Lower lobe of right lung (tissue), 2 donors: ENCODE data around the gene ZNF415. TPM values are rescaled to one million over a fixed set of nuclear protein-coding genes. Genes with fewer than 3 reads are reported as not detected.

ENCODE experiments used
- ATAC-seq, 2 donors: fragments of 200-7000 bp; cut with Tn5 transposase; one replicate each; pipeline ENCODE4 v1.9.1; 2020 to 2022; ENCODE audit warnings: mild to moderate bottlenecking in 2 of 2, moderate library complexity in 2 of 2
- DNase-seq: peaks from one replicate; pipeline ENCODE4 v3.0.0-alpha.2; 2020
- H3K27ac ChIP-seq: fragments of 200-600 bp; one replicate; pipeline ENCODE4 v1.8.0; 2022
- H3K27me3 ChIP-seq: fragments of 200-600 bp; one replicate; pipeline ENCODE4 v1.8.0; 2022; ENCODE audit warnings: low read depth
- H3K36me3 ChIP-seq: fragments of 200-600 bp; one replicate; pipeline ENCODE4 v1.8.0; 2022; ENCODE audit warnings: mild to moderate bottlenecking
- H3K4me1 ChIP-seq: fragments of 200-600 bp; one replicate; pipeline ENCODE4 v1.8.0; 2022
- H3K4me3 ChIP-seq: fragments of 200-600 bp; one replicate; pipeline ENCODE4 v1.8.0; 2022; ENCODE audit warnings: mild to moderate bottlenecking
- H3K9me3 ChIP-seq: fragments of 200-600 bp; one replicate; pipeline ENCODE4 v1.8.0; 2022
- intact Hi-C: fragments of 100-400 bp; cut with DNase I; formaldehyde crosslinking; loops from one replicate; pipeline ENCODE4 v1.11.0; 2022
- total RNA-seq: library from RNA; stranded (reverse); fragmentation: NEBNext Ultra II Directional; extraction: Animal tissue kit (Norgen Biotek cat#: 25700); gene quantifications from one replicate; pipeline ENCODE4 v1.2.1, GENCODE V29; 2021
- TF ChIP-seq, protein P1 (sequence below): fragments of 200-600 bp; IDR thresholded peaks from one replicate; pipeline ENCODE4 v1.8.0; 2022; ENCODE audit warnings: antibody characterized with exemption, mild to moderate bottlenecking
- donor health status: DM: no; HTN: yes; CAD: no; lungs with severe emphysema.

ZNF415 gene
- total RNA-seq, 1 donor from 2014 or later: 4.0 TPM

DNA sequence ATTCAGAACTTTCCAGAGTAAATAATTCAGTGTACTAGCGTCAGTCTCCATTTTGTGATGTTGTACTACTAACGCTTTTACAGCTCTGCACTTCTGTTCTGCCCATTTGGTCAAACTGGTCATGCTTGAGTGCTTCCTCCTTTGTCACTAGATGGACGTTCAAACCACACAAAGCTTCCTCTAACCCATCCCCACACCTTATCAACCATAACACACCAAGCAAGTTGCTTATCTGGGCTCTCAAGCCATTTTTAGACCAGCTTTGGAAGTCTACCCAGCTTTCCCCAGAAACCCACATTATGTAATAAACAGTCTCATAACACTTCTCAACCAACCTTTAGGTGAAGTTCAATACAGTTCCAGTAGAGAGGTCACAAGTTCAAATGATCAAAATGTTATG is 28.4 kb upstream of the ZNF415 start:
- ATAC-seq (no peak), DNase-seq (no peak)
- intact Hi-C loops: no loop called here
- Histone ChIP-seq H3K4me3 (no peak overlapping the region), H3K9me3 (peaks cover 48% of the 10 kb centered on the region), H3K4me1 (peaks cover 15% of the 10 kb centered on the region), H3K36me3 (peaks cover 5% of the 10 kb centered on the region), H3K27me3 (no peaks in the 10 kb centered on the region), H3K27ac (no peak overlapping the region)
- TF ChIP-seq, protein P1, sequence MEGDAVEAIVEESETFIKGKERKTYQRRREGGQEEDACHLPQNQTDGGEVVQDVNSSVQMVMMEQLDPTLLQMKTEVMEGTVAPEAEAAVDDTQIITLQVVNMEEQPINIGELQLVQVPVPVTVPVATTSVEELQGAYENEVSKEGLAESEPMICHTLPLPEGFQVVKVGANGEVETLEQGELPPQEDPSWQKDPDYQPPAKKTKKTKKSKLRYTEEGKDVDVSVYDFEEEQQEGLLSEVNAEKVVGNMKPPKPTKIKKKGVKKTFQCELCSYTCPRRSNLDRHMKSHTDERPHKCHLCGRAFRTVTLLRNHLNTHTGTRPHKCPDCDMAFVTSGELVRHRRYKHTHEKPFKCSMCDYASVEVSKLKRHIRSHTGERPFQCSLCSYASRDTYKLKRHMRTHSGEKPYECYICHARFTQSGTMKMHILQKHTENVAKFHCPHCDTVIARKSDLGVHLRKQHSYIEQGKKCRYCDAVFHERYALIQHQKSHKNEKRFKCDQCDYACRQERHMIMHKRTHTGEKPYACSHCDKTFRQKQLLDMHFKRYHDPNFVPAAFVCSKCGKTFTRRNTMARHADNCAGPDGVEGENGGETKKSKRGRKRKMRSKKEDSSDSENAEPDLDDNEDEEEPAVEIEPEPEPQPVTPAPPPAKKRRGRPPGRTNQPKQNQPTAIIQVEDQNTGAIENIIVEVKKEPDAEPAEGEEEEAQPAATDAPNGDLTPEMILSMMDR: no peak

DNA sequence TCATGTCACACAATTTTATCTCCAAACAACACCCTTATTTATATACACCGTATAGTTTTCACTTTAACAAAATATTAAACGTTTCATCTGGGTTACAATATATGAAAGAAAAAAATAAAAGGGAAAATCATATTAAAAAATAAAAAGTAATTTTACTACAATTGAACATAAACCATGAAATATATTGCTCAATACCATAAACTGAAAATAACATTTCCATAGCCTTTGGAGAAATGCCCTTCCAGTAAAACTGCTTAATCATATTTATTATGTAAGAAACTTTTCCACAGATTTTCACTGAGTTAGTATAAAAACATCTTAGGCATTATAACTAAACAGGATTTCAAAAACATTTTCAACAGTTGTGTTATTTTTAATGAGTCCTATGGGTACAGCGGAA is 27.6 kb upstream of the ZNF415 start:
- Histone ChIP-seq H3K27me3 (no peaks in the 10 kb centered on the region), H3K27ac (no peak overlapping the region), H3K9me3 (peaks cover 40% of the 10 kb centered on the region), H3K4me1 (peaks cover 15% of the 10 kb centered on the region), H3K36me3 (peaks cover 3% of the 10 kb centered on the region), H3K4me3 (no peak overlapping the region)
- intact Hi-C loops: no loop called here
- no peak for ATAC-seq
- DNase-seq: no peak
- TF ChIP-seq, protein P1: no peak

DNA sequence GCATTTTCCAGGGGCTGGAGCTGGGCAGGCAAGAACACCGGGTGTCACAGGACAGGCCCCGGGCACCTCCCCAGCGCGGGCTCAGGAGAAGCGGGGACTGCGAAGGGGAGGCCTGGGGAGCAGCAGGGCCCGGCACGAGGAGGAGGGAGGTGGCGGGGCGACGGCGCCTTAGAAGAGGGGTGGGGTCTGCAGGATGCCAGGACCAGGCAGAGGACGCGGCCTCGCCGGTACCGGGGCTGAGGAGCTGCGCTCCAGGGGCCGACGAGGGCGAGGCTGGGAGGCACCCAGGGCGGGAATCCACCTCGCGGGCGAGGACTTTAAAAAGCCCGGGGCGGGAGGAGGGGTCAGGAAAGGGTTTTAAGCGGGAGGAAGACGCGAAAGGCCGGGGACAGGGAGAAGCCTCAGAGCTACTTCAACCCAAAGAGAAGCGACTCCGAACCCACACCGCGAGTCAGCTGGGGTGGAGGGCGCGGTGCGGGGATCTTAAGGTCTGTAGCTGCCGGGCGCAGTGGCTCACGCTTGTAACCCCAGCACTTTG is 25.5 kb upstream of the ZNF415 start:
- Histone ChIP-seq H3K27ac (peak overlapping the region; percentile 76), H3K4me3 (peak overlapping the region; percentile 74), H3K9me3 (peaks cover 26% of the 10 kb centered on the region), H3K27me3 (no peaks in the 10 kb centered on the region), H3K4me1 (peaks cover 15% of the 10 kb centered on the region), H3K36me3 (peaks cover 5% of the 10 kb centered on the region)
- DNase-seq: peak; percentile 56
- intact Hi-C loops: no loop called here
- ATAC-seq: peak; percentile 60 to 79
- TF ChIP-seq, protein P1: no peak

DNA sequence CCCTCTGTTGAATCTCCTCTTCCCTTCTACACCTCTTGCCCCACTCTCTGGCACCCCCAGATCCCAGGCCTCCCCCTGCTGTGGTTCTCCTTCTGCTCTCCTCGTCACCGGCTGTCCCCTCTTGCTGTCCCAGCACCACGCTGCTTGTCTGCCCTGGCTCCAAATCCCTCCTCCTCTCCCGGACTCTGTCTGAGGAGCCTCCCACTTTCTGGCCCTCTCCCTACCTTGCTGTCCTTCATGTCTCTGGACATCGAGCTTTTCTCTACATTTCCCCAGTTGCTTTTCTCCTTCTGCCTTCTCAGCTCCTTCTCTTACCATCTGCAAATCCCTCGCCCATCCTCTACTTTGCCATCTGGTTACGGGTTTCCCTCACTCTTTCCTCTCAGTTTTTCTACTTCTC is 24.9 kb upstream of the ZNF415 start:
- intact Hi-C loops: no loop called here
- DNase-seq (no peak), ATAC-seq (peak; percentile 15 to 25)
- H3K9me3 ChIP-seq: peaks cover 25% of the 10 kb centered on the region
- peak overlapping the region; percentile 74 for H3K4me3 ChIP-seq
- peaks cover 10% of the 10 kb centered on the region for H3K36me3 ChIP-seq
- TF ChIP-seq, protein P1: no peak
- no peaks in the 10 kb centered on the region for H3K27me3 ChIP-seq
- H3K4me1 ChIP-seq: peaks cover 15% of the 10 kb centered on the region
- H3K27ac ChIP-seq: peak overlapping the region; percentile 76

DNA sequence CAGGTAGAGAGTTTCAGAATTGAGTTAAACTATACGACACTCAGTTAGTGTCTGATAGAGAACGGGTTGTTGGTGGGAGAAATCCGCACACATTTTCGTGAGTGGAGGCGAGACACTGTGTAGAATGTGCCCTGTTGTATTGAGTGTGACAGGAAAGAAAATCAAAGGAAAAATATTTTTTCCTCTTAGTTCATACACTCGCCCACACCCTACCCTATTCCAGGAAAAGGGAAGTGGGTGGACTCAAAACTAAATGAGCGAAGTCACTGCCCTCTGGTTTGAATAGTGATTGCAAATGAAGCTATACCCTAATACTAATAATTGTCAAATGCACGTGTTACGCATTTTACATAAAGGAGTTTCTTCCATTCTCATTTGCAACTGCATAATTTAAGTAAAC is 24.1 kb upstream of the ZNF415 start:
- ATAC-seq (no peak), DNase-seq (no peak)
- Histone ChIP-seq H3K27me3 (no peaks in the 10 kb centered on the region), H3K4me1 (peaks cover 15% of the 10 kb centered on the region), H3K4me3 (peak overlapping the region; percentile 74), H3K36me3 (peaks cover 12% of the 10 kb centered on the region), H3K9me3 (peaks cover 21% of the 10 kb centered on the region), H3K27ac (no peak overlapping the region)
- TF ChIP-seq, protein P1: no peak
- intact Hi-C loops: no loop called here

DNA sequence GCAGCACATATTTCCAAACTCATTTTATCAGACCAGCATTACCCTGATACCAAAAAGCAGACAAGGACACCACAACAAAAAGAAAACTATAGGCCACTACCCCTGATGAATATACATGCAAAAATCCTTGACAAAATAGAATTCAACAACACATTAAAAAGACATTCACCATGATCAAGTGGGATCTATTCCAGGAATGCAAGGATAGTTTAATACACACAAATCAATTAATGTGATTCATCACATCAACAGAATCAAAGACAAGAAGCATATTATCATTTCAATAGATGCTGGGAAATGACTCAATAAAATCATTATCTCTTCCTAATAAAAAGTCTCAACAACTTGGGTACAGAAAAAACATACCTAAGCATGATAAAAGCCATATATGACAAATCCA is 14.9 kb upstream of the ZNF415 start:
- peaks cover 36% of the 10 kb centered on the region for H3K36me3 ChIP-seq
- intact Hi-C loops: no loop called here
- no peaks in the 10 kb centered on the region for H3K27me3 ChIP-seq
- peaks cover 74% of the 10 kb centered on the region for H3K9me3 ChIP-seq
- ATAC-seq (no peak), DNase-seq (no peak)
- TF ChIP-seq, protein P1: no peak
- no peaks in the 10 kb centered on the region for H3K4me1 ChIP-seq
- no peak overlapping the region for H3K4me3 ChIP-seq
- no peak overlapping the region for H3K27ac ChIP-seq
